HG02610 (cell line): Measurements from ENCODE around the gene MT1E.

Source experiments
- ATAC-seq: cut with Tn5 transposase; IDR thresholded peaks from one replicate; pipeline ENCODE4 v1.9.1; 2021; ENCODE audit warnings: mild to moderate bottlenecking, moderate library complexity; ENCODE audit not compliant: unreplicated experiment

MT1E gene

DNA sequence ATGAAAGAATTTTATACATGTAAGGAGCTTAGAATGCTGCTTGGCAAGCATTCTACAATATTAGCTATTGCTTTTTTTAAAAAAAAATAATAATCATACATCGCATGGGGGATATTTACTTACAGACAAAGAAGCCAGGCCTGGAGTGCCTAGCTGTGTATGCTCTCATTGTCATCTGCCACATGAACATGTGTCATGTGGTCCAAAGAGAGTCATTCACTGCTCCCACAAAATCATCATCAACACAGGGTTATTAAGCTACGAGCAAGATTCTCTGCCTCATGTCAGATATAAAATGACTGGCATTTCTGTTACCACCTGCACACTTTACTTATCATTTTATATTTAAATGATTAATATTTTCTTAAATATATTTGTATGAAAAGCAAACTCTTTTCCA is 1.9 kb upstream of the MT1E start:
- ATAC-seq, result no peak

- no peak for ATAC-seq
These were observed 518 bp downstream of the MT1E start for GRCh38 chr16:56625943-56626654.

DNA sequence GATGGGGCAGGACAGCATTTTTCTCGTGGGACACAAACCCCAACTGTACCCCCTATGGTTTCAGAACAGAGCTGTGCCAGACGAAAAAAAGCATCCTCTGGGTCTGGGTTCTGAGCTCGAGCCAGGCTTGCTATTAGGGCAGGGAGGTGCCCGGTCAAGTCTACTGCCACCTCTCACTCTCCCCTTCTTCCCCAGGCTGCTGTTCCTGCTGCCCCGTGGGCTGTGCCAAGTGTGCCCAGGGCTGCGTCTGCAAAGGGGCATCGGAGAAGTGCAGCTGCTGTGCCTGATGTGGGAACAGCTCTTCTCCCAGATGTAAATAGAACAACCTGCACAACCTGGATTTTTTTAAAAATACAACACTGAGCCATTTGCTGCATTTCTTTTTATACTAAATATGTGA is 1.1 kb downstream of the MT1E start:
- no peak for ATAC-seq

GRCh38 chr16:56628486-56629350 is 3.1 kb downstream of the MT1E start:
- ATAC-seq, result no peak

DNA sequence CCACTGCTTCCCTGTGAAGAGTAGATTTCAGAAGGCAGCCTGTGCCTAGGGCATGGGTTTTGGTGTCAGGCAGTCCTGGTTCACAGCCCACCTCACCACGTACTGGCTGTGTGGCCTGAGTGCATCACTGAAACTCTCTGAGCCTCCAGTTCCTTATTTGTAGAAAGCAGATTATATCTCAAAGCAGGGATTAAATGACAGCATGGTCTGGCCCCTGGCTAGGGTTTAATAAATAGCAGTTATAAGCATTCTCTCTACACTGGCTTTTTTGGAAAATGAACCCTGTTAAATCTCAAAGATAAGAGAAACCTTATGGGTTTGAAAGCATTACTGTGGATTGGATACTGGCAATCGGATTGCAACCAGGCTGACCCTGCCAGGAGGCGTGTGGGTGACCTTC is 4.0 kb downstream of the MT1E start:
- ATAC-seq, result no peak

DNA sequence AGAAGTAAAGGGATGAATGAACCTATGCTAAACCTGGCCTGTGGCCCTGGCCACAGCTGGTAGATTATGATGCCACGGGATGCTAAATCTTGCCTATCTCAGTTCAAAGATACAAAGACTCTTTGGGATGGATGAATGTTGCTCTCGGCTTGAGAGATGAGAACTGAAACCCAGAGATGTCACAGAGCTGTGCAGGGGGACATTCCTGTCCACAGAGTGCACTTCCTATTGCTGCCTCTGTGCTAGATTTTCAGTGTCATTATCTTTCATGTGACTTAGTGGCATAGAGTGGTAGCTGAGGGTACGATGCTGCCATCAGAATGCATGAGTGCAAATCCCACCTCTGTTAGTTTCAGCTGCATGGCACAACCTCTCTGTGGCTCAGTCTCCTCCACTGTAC is 4.6 kb downstream of the MT1E start:
- ATAC-seq, result peak; percentile 89

DNA sequence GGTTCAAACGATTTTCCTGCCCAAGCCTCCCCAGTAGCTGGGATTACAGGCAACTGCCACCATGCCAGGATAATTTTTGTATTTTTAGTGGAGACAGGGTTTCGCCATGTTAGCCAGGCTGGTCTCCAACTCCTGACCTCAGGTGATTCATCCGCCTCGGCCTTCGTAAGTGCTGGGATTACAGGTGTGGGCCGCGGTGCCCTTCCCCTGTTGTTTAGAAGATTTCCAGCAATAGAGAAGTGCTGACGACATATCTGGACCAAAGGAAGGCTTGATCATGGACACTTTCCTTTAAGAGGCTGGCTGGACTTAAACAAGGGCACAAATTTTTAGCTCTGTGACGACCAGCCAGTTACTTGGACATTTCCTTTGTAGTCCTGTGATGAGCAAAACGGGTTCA is 5.6 kb downstream of the MT1E start:
- ATAC-seq, result no peak

GRCh38 chr16:56631832-56632155 is 6.2 kb downstream of the MT1E start:
- no peak for ATAC-seq

DNA sequence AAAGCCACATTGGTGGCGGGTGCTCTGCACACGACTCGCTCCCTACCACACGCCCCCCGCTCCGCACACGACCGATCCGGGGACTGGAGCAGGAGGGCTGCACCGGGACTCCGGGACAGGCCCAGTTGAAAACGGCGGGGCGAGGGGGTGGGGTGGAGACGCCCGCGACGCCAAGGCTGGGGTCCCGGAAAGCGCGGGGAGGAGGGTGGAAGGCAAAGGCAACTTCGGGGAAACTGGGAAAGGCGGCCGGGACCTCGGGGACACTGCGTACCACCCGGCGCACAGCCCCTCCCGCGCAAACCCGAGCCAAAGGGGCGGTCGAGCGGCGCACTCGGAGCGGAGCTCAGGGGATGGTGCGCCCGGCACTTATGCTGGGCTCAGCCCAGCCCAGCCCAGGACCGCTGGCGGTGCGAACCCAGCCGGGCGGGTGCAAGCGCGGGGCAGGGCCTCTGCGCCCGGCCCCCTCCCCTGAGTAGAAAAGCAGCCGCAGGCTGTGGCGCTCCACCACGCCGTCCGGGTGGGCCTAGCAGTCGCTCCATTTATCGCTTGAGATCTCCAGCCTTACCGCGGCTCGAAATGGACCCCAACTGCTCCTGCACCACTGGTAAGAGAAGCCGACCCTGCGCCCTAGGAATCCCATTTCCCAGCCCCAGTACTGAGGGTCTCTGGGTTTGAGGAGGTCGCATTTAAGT is 6.7 kb downstream of the MT1E start, which contains the start of gene MT1M:
Gene MT1M (plus strand): TSS at position 504 of the 692 bp plus-strand sequence. CDS start 73 bp downstream, at position 577.
- no peak for ATAC-seq

- no peak for ATAC-seq
These were observed 7.3 kb downstream of the MT1E start for GRCh38 chr16:56632848-56633365.

DNA sequence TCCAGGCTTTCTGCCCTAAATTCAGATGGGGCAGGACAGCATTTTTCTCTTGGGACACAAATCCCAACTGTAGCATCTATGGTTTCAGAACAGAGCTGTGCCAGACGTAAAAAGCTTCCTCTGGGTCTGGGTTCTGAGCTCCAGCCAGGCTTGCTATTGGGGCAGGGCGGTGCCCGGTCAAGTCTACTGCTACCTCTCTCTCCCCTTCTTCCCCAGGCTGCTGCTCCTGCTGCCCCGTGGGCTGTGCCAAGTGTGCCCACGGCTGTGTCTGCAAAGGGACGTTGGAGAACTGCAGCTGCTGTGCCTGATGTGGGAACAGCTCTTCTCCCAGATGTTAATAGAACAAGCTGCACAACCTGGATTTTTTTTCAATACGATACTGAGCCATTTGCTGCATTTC is 8.0 kb downstream of the MT1E start:
- ATAC-seq, result no peak

GRCh38 chr16:56634715-56635440 is 9.3 kb downstream of the MT1E start:
- ATAC-seq, result no peak

DNA sequence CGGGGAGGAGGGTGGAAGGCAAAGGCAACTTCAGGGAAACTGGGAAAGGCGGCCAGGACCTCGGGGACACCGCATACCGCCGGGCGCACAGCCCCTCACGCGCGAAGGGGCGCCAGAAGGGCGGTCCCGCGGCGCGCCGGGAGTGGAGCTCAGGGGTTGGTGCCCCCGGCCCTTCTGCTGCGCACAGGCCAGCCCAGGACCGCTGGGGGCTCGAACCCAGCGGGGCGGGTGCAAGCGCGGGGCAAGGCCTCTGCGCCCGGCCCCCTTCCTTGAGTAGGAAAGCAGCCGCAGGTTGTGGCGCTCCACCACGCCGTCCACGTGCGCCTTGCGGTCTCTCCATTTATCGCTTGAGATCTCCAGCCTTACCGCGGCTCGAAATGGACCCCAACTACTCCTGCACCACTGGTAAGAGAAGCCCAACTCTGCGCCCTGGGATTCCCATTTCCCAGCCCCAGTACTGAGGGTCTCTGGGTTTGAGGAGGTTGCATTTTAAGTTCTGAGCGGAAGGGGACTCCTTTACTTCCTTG is 9.9 kb downstream of the MT1E start:
- no peak for ATAC-seq

GRCh38 chr16:56636616-56637413 is 11.2 kb downstream of the MT1E start:
- ATAC-seq, result no peak

DNA sequence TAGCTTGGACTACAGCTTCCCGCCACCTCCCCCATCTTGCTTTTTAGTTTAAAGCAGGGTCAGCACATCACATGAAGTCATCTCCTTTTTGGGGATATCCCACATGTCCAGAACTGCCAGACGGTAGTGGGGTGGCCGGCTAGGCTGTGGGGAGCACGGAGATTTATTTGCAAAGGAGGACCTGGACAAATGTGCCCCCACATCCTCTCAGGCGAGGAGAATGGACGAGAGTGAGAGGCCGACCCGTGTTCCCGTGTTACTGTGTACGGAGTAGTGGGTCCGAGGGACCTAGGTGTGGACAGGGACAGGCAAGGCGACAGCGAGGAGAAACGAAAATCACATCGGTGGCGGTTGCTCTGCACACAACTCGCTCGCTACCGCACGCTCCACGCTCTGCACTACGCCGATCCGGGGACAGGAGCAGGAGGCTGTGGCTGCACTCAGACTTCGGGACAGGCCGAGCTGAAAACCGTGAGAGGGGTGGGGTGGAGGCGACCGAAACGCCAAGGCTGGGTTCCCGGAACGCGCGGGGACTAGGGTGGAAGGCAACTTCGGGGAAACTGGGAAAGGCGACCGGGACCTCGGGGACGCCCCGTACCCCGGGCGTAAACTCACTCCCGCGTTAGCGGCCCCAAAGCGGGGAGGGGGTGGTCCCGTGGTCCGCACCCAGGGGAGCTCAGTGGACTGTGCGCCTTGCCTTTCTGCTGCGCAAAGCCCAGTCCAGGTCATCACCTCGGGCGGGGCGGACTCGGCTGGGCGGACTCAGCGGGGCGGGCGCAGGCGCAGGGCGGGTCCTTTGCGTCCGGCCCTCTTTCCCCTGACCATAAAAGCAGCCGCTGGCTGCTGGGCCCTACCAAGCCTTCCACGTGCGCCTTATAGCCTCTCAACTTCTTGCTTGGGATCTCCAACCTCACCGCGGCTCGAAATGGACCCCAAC is 12.5 kb downstream of the MT1E start, which contains the start of gene MT1A:
Gene MT1A (plus strand): TSS at position 853 of the 937 bp plus-strand sequence. CDS start 73 bp downstream, at position 926.
- ATAC-seq, result no peak

DNA sequence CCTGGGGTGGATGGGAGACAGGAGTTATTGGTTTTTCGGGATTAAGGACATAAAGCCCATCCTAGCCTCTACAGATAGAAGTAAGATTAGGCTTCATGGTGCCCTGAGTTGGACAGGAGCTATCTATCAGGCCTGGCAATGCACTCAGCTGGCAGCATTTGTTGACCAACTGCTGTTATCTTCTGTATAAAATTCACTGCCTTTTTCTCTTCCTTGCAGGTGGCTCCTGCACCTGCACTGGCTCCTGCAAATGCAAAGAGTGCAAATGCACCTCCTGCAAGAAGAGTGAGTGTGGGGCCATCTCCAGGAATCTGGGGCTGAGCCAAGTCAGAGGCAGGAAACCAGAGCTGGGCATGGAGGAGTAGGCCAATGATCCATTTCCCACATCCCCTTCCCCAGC is 13.5 kb downstream of the MT1E start:
- no peak for ATAC-seq

DNA sequence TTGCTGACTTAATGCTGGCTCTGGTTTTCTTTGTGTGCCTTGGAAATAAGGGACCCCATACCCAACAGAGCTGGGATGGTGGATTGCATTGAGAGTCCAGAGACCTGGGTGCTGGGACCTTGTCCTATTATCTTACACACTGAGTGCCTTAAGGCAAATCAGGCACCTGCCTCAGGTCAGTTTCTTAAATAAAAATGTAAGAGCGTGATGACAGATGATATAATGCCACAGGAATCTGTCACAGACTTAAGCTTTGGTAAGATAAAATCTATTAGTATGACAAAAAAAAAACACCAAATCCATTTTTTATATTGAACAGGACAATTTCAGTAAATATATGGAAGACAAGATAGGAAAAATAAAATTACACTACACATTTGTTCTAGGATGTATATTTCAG is 14.5 kb downstream of the MT1E start:
- ATAC-seq, result no peak

- ATAC-seq, result no peak
These were observed 15.6 kb downstream of the MT1E start for GRCh38 chr16:56641166-56641565.
